GM19452 (cell line): ENCODE results near the gene LACTB.

Experiments used
- ATAC-seq: cut with Tn5 transposase; IDR thresholded peaks from one replicate; pipeline ENCODE4 v1.9.1; 2021; ENCODE audit not compliant: unreplicated experiment

Gene LACTB

GRCh38 chr15:63122002-63122875, 578 bp downstream of the LACTB start:
- peak; percentile 80 for ATAC-seq

GRCh38 chr15:63124506-63124905, 2.8 kb downstream of the LACTB start:
- no peak for ATAC-seq

GRCh38 chr15:63126726-63127125, 5.1 kb downstream of the LACTB start:
- no peak for ATAC-seq

- no peak for ATAC-seq
Measured at GRCh38 chr15:63133786-63134185, 12.1 kb downstream of the LACTB start.

- no peak for ATAC-seq
Measured at GRCh38 chr15:63134245-63134985, 12.8 kb downstream of the LACTB start.

GRCh38 chr15:63135281-63135680, 13.6 kb downstream of the LACTB start:
- no peak for ATAC-seq

- ATAC-seq: no peak
Measured at GRCh38 chr15:63135804-63136203, 14.1 kb downstream of the LACTB start.

GRCh38 chr15:63136742-63137141, 15.1 kb downstream of the LACTB start:
- ATAC-seq: no peak

- ATAC-seq: no peak
Measured at GRCh38 chr15:63140936-63141335, 19.3 kb downstream of the LACTB start.

GRCh38 chr15:63145426-63145825, 23.8 kb downstream of the LACTB start:
- ATAC-seq: no peak

GRCh38 chr15:63146684-63147083, 25.0 kb downstream of the LACTB start:
- no peak for ATAC-seq

- no peak for ATAC-seq
Measured at GRCh38 chr15:63151665-63152064, 30.0 kb downstream of the LACTB start.

GRCh38 chr15:63155486-63155885, 33.8 kb downstream of the LACTB start:
- no peak for ATAC-seq

- no peak for ATAC-seq
Measured at GRCh38 chr15:63156086-63156710, 34.5 kb downstream of the LACTB start.

- ATAC-seq: no peak
Measured at GRCh38 chr15:63156755-63157117, 35.1 kb downstream of the LACTB start.

- ATAC-seq: peak; percentile 86
Measured at GRCh38 chr15:63157118-63157843, 35.6 kb downstream of the LACTB start, which contains the start of gene RPS27L. TSS of gene RPS27L (minus strand) at chr15:63157477. CDS start at chr15:63157405, 72 bp downstream.

- ATAC-seq: peak; percentile 31
Measured at GRCh38 chr15:63157891-63158431, 36.3 kb downstream of the LACTB start.

- no peak for ATAC-seq
Measured at GRCh38 chr15:63160638-63161037, 39.0 kb downstream of the LACTB start.

GRCh38 chr15:63163217-63163616, 41.6 kb downstream of the LACTB start:
- ATAC-seq: no peak

GRCh38 chr15:63165166-63165859, 43.7 kb downstream of the LACTB start:
- no peak for ATAC-seq
